ENCODE results near the gene GZMA. TPM values are rescaled to one million over a fixed set of nuclear protein-coding genes. Genes with fewer than 3 reads are reported as not detected.

Gene GZMA
- total RNA-seq, 1 experiment from 2014 or later, result not detected

GRCh38 chr5:55096182-55096581 is 6.3 kb upstream of the GZMA start:
- no peaks in the 10 kb centered on the region for H3K4me1 ChIP-seq (ENCODE audit: insufficient read depth, low read length)
- TF ChIP-seq CTCF (conservative IDR thresholded peaks at IDR 0.05), result no peak
- no peak overlapping the region for H3K4me3 Mint-ChIP-seq
- no peak overlapping the region for H2BK120ac ChIP-seq (ENCODE audit: low read depth, low read length, poor library complexity, severe bottlenecking)
- H2AFZ ChIP-seq (ENCODE audit: low read length), result no peak overlapping the region
- no peak overlapping the region for H2BK5ac ChIP-seq (ENCODE audit: insufficient read length, low read length)
- H2BK20ac ChIP-seq (ENCODE audit: low read depth, low read length, poor library complexity, severe bottlenecking), result no peak overlapping the region
- H3K4ac ChIP-seq (ENCODE audit: low read depth, low read length), result no peak overlapping the region
- peaks cover 6% of the 10 kb centered on the region for H3K27me3 Mint-ChIP-seq (ENCODE audit: low read depth)
- no peaks in the 10 kb centered on the region for H3K23me2 ChIP-seq (ENCODE audit: insufficient read length, low read depth, low read length, poor library complexity, severe bottlenecking)
- H3K79me2 ChIP-seq (ENCODE audit: insufficient read depth, low read length), result no peaks in the 10 kb centered on the region
- H3K4me1 Mint-ChIP-seq, result no peaks in the 10 kb centered on the region
- no peak overlapping the region for H3K9ac ChIP-seq (ENCODE audit: extremely low read depth, insufficient read length, low read length)
- peaks cover 5 to 8% of the 10 kb centered on the region in 2 experiments; a peak in 4 of 5 replicates for H3K9me3 Mint-ChIP-seq
- no peak overlapping the region for H3T11ph ChIP-seq (ENCODE audit: low read length)
- no peak overlapping the region for H4K5ac ChIP-seq (ENCODE audit: insufficient read length, low read depth, low read length)
- no peaks in the 10 kb centered on the region for H3K79me1 ChIP-seq (ENCODE audit: insufficient read depth, low read depth, low read length, poor library complexity, severe bottlenecking)
- H2AK5ac ChIP-seq (ENCODE audit: insufficient read length, low read length), result no peak overlapping the region
- H3K27ac Mint-ChIP-seq, result no peak overlapping the region
- no CpG with 5 or more reads among the region's 3 CpGs for WGBS (ENCODE audit: extremely low coverage, insufficient read length, low lambda C conversion rate)
- H4K20me1 ChIP-seq (ENCODE audit: control insufficient read depth, insufficient read depth, insufficient read length), result no peaks in the 10 kb centered on the region
- DNase-seq, result no peak
- H3K18ac ChIP-seq (ENCODE audit: insufficient read length, low read depth, low read length), result no peak overlapping the region
- no peak overlapping the region for H3K56ac ChIP-seq (ENCODE audit: insufficient read length, low read depth, low read length)
- no peak overlapping the region for H4K91ac ChIP-seq (ENCODE audit: insufficient read length, low read depth, low read length)
- H3K36me3 Mint-ChIP-seq (ENCODE audit: insufficient read depth in 1 of 3, low read depth in 3 of 3), result peaks cover 0 to under 1% (median 0%) of the 10 kb centered on the region in 3 experiments; a peak in 2 of 7 replicates
- H2BK15ac ChIP-seq (ENCODE audit: low read depth, low read length), result no peak overlapping the region
- no peak overlapping the region for H3K23ac ChIP-seq (ENCODE audit: insufficient read length, low read depth, low read length)
- no peak overlapping the region for H4K8ac ChIP-seq (replicated peaks; ENCODE audit: insufficient read length, low read depth, low read length)
- no peaks in the 10 kb centered on the region for H3K9me3 ChIP-seq (ENCODE audit: control insufficient read depth, low read depth, low read length)
- no peak overlapping the region for H3K27ac ChIP-seq (ENCODE audit: insufficient read length, low read depth, low read length)
- no peak overlapping the region for H3K4me2 ChIP-seq (ENCODE audit: insufficient read depth, insufficient read length, low read length)
- H3K27me3 ChIP-seq (ENCODE audit: insufficient read depth, low read length), result no peaks in the 10 kb centered on the region
- no peak overlapping the region for H2BK12ac ChIP-seq (ENCODE audit: insufficient read length, low read depth, low read length)
- no peak overlapping the region for H3K14ac ChIP-seq (ENCODE audit: insufficient read depth, low read length)
